GM18502 (cell line): ENCODE results near the gene SMAD7.

Source experiments
- ATAC-seq: cut with Tn5 transposase; IDR thresholded peaks from one replicate; pipeline ENCODE4 v1.9.1; 2021; ENCODE audit warnings: mild to moderate bottlenecking; ENCODE audit not compliant: unreplicated experiment, poor library complexity

SMAD7 gene

GRCh38 chr18:48987821-48988220 is 37.1 kb upstream of the SMAD7 start:
- ATAC-seq: no peak

GRCh38 chr18:48986851-48987761 is 36.3 kb upstream of the SMAD7 start:
- ATAC-seq: no peak

- no peak for ATAC-seq
Observed at GRCh38 chr18:48985161-48985560, 34.4 kb upstream of the SMAD7 start.

GRCh38 chr18:48983793-48984437 is 33.1 kb upstream of the SMAD7 start:
- no peak for ATAC-seq

GRCh38 chr18:48982266-48982665 is 31.5 kb upstream of the SMAD7 start:
- no peak for ATAC-seq

GRCh38 chr18:48979944-48980890 is 29.5 kb upstream of the SMAD7 start:
- no peak for ATAC-seq

- no peak for ATAC-seq
Observed at GRCh38 chr18:48977914-48978313, 27.1 kb upstream of the SMAD7 start.

GRCh38 chr18:48975817-48976649 is 25.3 kb upstream of the SMAD7 start:
- peak; percentile 63 for ATAC-seq

- peak; percentile 12 for ATAC-seq
Observed at GRCh38 chr18:48975120-48975816, 24.5 kb upstream of the SMAD7 start.

GRCh38 chr18:48974304-48975119 is 23.7 kb upstream of the SMAD7 start:
- no peak for ATAC-seq

- no peak for ATAC-seq
Observed at GRCh38 chr18:48973731-48974130, 23.0 kb upstream of the SMAD7 start.

- ATAC-seq: no peak
Observed at GRCh38 chr18:48968412-48969215, 17.8 kb upstream of the SMAD7 start.

- ATAC-seq: no peak
Observed at GRCh38 chr18:48967545-48967944, 16.8 kb upstream of the SMAD7 start.

GRCh38 chr18:48966523-48966922 is 15.8 kb upstream of the SMAD7 start:
- ATAC-seq: no peak

- ATAC-seq: no peak
Observed at GRCh38 chr18:48963586-48964470, 13.1 kb upstream of the SMAD7 start.

GRCh38 chr18:48962994-48963561 is 12.3 kb upstream of the SMAD7 start:
- no peak for ATAC-seq
